HG03175 (cell line): ENCODE data around the gene RASEF.

ENCODE experiments used
- ATAC-seq: cut with Tn5 transposase; IDR thresholded peaks from one replicate; pipeline ENCODE4 v1.9.1; 2021; ENCODE audit warnings: mild to moderate bottlenecking, moderate library complexity; ENCODE audit not compliant: unreplicated experiment

The RASEF gene

GRCh38 chr9:83056911-83057310 lies 6.0 kb downstream of the RASEF start:
- ATAC-seq: no peak

- no peak for ATAC-seq
These were observed 6.8 kb downstream of the RASEF start for GRCh38 chr9:83056174-83056573.

GRCh38 chr9:83047839-83048775 lies 14.8 kb downstream of the RASEF start:
- ATAC-seq: no peak

GRCh38 chr9:83043597-83043996 lies 19.3 kb downstream of the RASEF start:
- ATAC-seq: no peak

- no peak for ATAC-seq
These were observed 21.2 kb downstream of the RASEF start for GRCh38 chr9:83041771-83042170.

- no peak for ATAC-seq
These were observed 23.6 kb downstream of the RASEF start for GRCh38 chr9:83039303-83039702.

- ATAC-seq: no peak
These were observed 26.9 kb downstream of the RASEF start for GRCh38 chr9:83036043-83036442.

GRCh38 chr9:83035143-83035542 lies 27.8 kb downstream of the RASEF start:
- ATAC-seq: no peak

- ATAC-seq: no peak
These were observed 28.4 kb downstream of the RASEF start for GRCh38 chr9:83034587-83034986.

- ATAC-seq: no peak
These were observed 28.9 kb downstream of the RASEF start for GRCh38 chr9:83034026-83034425.

GRCh38 chr9:83032065-83032625 lies 30.8 kb downstream of the RASEF start:
- no peak for ATAC-seq

- ATAC-seq: no peak
These were observed 32.4 kb downstream of the RASEF start for GRCh38 chr9:83030391-83031107.

GRCh38 chr9:83029531-83030137 lies 33.3 kb downstream of the RASEF start:
- ATAC-seq: no peak

- no peak for ATAC-seq
These were observed 35.6 kb downstream of the RASEF start for GRCh38 chr9:83027153-83027891.

GRCh38 chr9:83024506-83025125 lies 38.3 kb downstream of the RASEF start:
- no peak for ATAC-seq

GRCh38 chr9:83023151-83023550 lies 39.8 kb downstream of the RASEF start:
- ATAC-seq: no peak

GRCh38 chr9:83020864-83021263 lies 42.1 kb downstream of the RASEF start:
- no peak for ATAC-seq

- no peak for ATAC-seq
These were observed 42.6 kb downstream of the RASEF start for GRCh38 chr9:83020327-83020726.

GRCh38 chr9:83019246-83019645 lies 43.7 kb downstream of the RASEF start:
- no peak for ATAC-seq

GRCh38 chr9:83015897-83016296 lies 47.0 kb downstream of the RASEF start:
- ATAC-seq: no peak
